Ovary (tissue), 3 donors: ENCODE results near the gene PLXNA3.

Experiments
- CTCF ChIP-seq, 3 donors: fragments of 450-650 bp in 2 of 3; fragments of 200-600 bp in 1 of 3; IDR thresholded peaks; one replicate each; pipeline versions ENCODE4 v1.5.1 to v1.8.0; 2016 to 2022; ENCODE audit warnings: antibody characterized with exemption in 3 of 3, mild to moderate bottlenecking in 1 of 3
- EP300 ChIP-seq: sonication (generic); formaldehyde crosslinking; IDR thresholded peaks from one replicate; pipeline ENCODE4 v1.6.1; 2017; ENCODE audit warnings: antibody characterized with exemption
- POLR2A ChIP-seq: fragments of 450-650 bp; IDR thresholded peaks from one replicate; pipeline ENCODE4 v1.6.1; 2017; ENCODE audit warnings: antibody characterized with exemption, mild to moderate bottlenecking, moderate library complexity
- donor health status: DM: no; HTN: no; CAD: no.

- TF ChIP-seq CTCF (IDR thresholded peaks at IDR 0.05) = no peak
- no peak for TF ChIP-seq POLR2A
- TF ChIP-seq EP300 = no peak
Measured at GRCh38 chrX:154486052-154486395, 27.9 kb downstream of the PLXNA3 start.
